Measurements from ENCODE around the gene SYPL2.

The SYPL2 gene

GRCh38 chr1:109490934-109491302, 24.6 kb downstream of the SYPL2 start:
- no peak for DNase-seq
- Histone ChIP-seq H3K4me3 (ENCODE audit: low read depth, low read length) (no peak overlapping the region), H3K9me3 (no peaks in the 10 kb centered on the region), H3K4me1 (no peaks in the 10 kb centered on the region; the same call in 1 of the 2 replicates), H3K27me3 (no peaks in the 10 kb centered on the region), H3K36me3 (peaks cover 21% of the 10 kb centered on the region)
- TF ChIP-seq CTCF (IDR thresholded peaks at IDR 0.05; ENCODE audit: low read depth, low read length), result no peak

- no peaks in the 10 kb centered on the region; the same call in 1 of the 2 replicates for H3K4me1 ChIP-seq
- TF ChIP-seq CTCF (IDR thresholded peaks at IDR 0.05; ENCODE audit: low read depth, low read length), result no peak
- H3K9me3 ChIP-seq, result no peaks in the 10 kb centered on the region
- no peak for DNase-seq
- H3K36me3 ChIP-seq, result peaks cover 21% of the 10 kb centered on the region
- no peak overlapping the region for H3K4me3 ChIP-seq (ENCODE audit: low read depth, low read length)
- H3K27me3 ChIP-seq, result no peaks in the 10 kb centered on the region
These were observed 25.0 kb downstream of the SYPL2 start for GRCh38 chr1:109491372-109491771.

- peaks cover 21% of the 10 kb centered on the region for H3K36me3 ChIP-seq
- DNase-seq, result no peak
- TF ChIP-seq CTCF (IDR thresholded peaks at IDR 0.05; ENCODE audit: low read depth, low read length), result no peak
- H3K4me3 ChIP-seq (ENCODE audit: low read depth, low read length), result no peak overlapping the region
- H3K4me1 ChIP-seq, result no peaks in the 10 kb centered on the region; the same call in 1 of the 2 replicates
- no peaks in the 10 kb centered on the region for H3K9me3 ChIP-seq
- H3K27me3 ChIP-seq, result no peaks in the 10 kb centered on the region
These were observed 26.4 kb downstream of the SYPL2 start for GRCh38 chr1:109492779-109493178.

DNA sequence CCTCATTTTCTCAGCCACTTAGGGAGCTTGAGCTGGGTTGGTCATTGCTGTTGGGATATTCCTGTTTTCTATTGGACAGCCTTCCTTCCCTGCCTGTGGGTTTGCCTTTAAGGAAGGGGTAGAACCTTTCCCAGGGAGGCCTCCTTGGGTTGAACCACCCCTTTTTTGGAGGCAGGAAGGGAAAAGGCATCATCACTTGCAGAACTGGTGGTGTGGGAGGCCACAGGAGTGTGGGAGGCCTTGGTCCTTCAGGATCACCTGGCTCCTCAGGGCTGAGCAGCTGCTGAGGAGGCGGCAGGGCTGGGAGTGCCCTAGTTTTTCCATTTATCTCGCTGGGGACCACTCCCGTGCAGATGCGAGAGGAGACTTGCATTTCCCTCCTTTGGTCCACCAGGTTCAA, 26.9 kb downstream of the SYPL2 start:
- DNase-seq, result no peak
- Histone ChIP-seq H3K36me3 (peaks cover 21% of the 10 kb centered on the region), H3K4me1 (no peaks in the 10 kb centered on the region; the same call in none of the 2 replicates), H3K4me3 (ENCODE audit: low read depth, low read length) (peak overlapping the region; percentile 81), H3K9me3 (no peaks in the 10 kb centered on the region), H3K27me3 (no peaks in the 10 kb centered on the region)
- no peak for TF ChIP-seq CTCF (IDR thresholded peaks at IDR 0.05; ENCODE audit: low read depth, low read length)

DNA sequence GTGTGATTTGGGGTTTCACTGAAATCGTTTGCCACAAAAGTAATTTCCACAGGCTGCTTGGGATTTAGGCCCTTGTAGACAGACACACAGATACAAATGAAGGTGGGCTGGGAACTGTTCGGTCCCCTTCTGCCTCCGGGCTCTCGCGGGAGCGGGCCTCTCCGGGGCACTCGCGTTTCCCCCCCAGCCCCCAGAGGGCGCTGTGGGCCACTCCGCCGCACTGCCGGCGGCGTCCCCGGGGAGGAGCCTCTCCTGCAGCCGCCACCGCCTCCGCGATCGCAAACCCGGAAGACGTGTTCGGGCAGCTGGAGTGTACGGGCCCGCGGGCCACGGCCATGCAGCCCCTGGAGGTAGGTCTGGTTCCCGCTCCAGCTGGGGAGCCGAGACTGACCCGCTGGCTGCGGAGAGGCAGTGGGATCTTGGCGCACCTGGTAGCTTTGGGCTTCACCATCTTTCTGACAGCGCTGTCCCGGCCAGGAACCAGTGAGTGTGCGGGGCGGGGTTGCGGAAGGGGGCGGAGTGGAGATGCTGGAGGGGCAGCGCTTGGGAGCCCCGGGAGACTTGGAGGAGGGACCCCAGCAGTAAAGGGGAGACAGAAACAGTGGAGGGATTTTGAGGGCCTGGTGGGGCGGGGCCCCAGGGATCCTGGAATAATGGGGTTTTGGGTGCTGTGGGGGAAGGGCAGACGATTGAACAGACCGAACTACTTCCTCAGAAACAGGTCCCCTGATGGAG, 27.6 kb downstream of the SYPL2 start, which contains the start of gene CYB561D1:
Gene CYB561D1 (plus strand): TSS at position 290 of the 735 bp plus-strand sequence. CDS start 46 bp downstream, at position 336.
- peak; percentile 88 for TF ChIP-seq CTCF (IDR thresholded peaks at IDR 0.05; ENCODE audit: low read depth, low read length)
- DNase-seq, result peak; percentile 94
- peak within 1 kb of the TSS; percentile 81 for H3K4me3 ChIP-seq (ENCODE audit: low read depth, low read length)
- H3K27me3 ChIP-seq, result no peaks in the 10 kb centered on the region
- peaks cover 16% of the 10 kb centered on the region for H3K36me3 ChIP-seq
- no peaks in the 10 kb centered on the region; the same call in none of the 2 replicates for H3K4me1 ChIP-seq
- no peaks in the 10 kb centered on the region for H3K9me3 ChIP-seq

GRCh38 chr1:109495738-109496137, 29.4 kb downstream of the SYPL2 start:
- TF ChIP-seq CTCF (IDR thresholded peaks at IDR 0.05; ENCODE audit: low read depth, low read length), result no peak
- peaks cover 6% of the 10 kb centered on the region for H3K36me3 ChIP-seq
- H3K9me3 ChIP-seq, result no peaks in the 10 kb centered on the region
- no peak overlapping the region for H3K4me3 ChIP-seq (ENCODE audit: low read depth, low read length)
- H3K27me3 ChIP-seq, result no peaks in the 10 kb centered on the region
- no peaks in the 10 kb centered on the region; the same call in none of the 2 replicates for H3K4me1 ChIP-seq
- DNase-seq, result no peak
